Caco-2 (cell line): ENCODE data around the gene CLTB. TPM values are rescaled to one million over a fixed set of nuclear protein-coding genes. Genes with fewer than 3 reads are reported as not detected.
A peak's percentile ranks its signal among the peaks of the same experiment; 100 is the strongest.

Experiments used
- BruUV-seq: library from RNA; stranded (reverse); fragments of 400-500 nt; replicated peaks from 2 replicates; lab custom pipeline; 2021; lab: Mats Ljungman, UMichigan
- CTCF ChIA-PET: fragments of 300-600 bp; sonication (Branson Sonifier 250); formaldehyde crosslinking; loops from one replicate; lab custom pipeline; 2022; ENCODE audit warnings: antibody characterized with exemption; lab: Charles Lee
- POLR2A ChIA-PET: fragments of 300-600 bp; sonication (Branson Sonifier 250); formaldehyde crosslinking; loops from one replicate; lab custom pipeline; 2022; ENCODE audit warnings: antibody characterized with exemption; lab: Charles Lee
- DNase-seq, 2 experiments: peaks; one replicate each; pipeline versions ENCODE4 v3.0.0 to v3.0.0-alpha.2; 2020 to 2022
- H3K27me3 ChIP-seq: replicated peaks from 2 replicates; pipeline ENCODE4 v1.6.0; 2011; ENCODE audit warnings: low read length; ENCODE audit not compliant: control insufficient read depth, insufficient read depth
- H3K36me3 ChIP-seq: 2 replicates; pipeline ENCODE4 v1.5.1; 2011; ENCODE audit warnings: low read length; ENCODE audit not compliant: control insufficient read depth, insufficient read depth
- H3K4me1 ChIP-seq: fragments of 250-450 bp; sonication (Bioruptor Pico); 2 replicates; pipeline ENCODE4 v1.5.1; 2020; ENCODE audit warnings: mild to moderate bottlenecking
- H3K4me3 ChIP-seq: 2 replicates; pipeline ENCODE4 v1.5.1; 2011; ENCODE audit warnings: low read depth, mild to moderate bottlenecking, control low read depth, low read length
- H3K9me3 ChIP-seq: fragments of 250-450 bp; sonication (Bioruptor Pico); 2 replicates; pipeline ENCODE4 v1.5.1; 2020; ENCODE audit warnings: mild to moderate bottlenecking, moderate library complexity
- H3K27ac Mint-ChIP-seq: one replicate; pipeline ENCODE4 v1.8.0; 2022; ENCODE audit warnings: mixed read lengths; ENCODE audit not compliant: unreplicated experiment
- H3K27me3 Mint-ChIP-seq: one replicate; pipeline ENCODE4 v1.8.0; 2022; ENCODE audit warnings: mixed read lengths; ENCODE audit not compliant: insufficient read depth, unreplicated experiment
- H3K36me3 Mint-ChIP-seq: one replicate; pipeline ENCODE4 v1.8.0; 2022; ENCODE audit warnings: mild to moderate bottlenecking, mixed read lengths; ENCODE audit not compliant: insufficient read depth, unreplicated experiment
- H3K4me1 Mint-ChIP-seq: one replicate; pipeline ENCODE4 v1.8.0; 2022; ENCODE audit warnings: low read depth, mixed read lengths; ENCODE audit not compliant: unreplicated experiment
- H3K4me3 Mint-ChIP-seq: one replicate; pipeline ENCODE4 v1.8.0; 2022; ENCODE audit warnings: mild to moderate bottlenecking, moderate library complexity, mixed read lengths; ENCODE audit not compliant: unreplicated experiment
- H3K9me3 Mint-ChIP-seq: one replicate; pipeline ENCODE4 v1.8.0; 2022; ENCODE audit warnings: mixed read lengths; ENCODE audit not compliant: unreplicated experiment
- CTCF ChIP-seq, 2 experiments: fragments of 200-600 bp in 1 of 2; IDR thresholded peaks; 1 replicate in 1 of 2; 2 replicates in 1 of 2; pipeline versions ENCODE4 v1.5.1 to v1.8.0; 2011 to 2022; ENCODE audit warnings: antibody characterized with exemption in 1 of 2, control low read depth in 1 of 2, inconsistent platforms in 1 of 2, low read depth in 1 of 2, low read length in 1 of 2, mild to moderate bottlenecking in 1 of 2, moderate library complexity in 1 of 2; ENCODE audit not compliant: insufficient read depth in 1 of 2, severe bottlenecking in 1 of 2, unreplicated experiment in 1 of 2
- intact Hi-C: fragments of 100-400 bp; cut with micrococcal nuclease; formaldehyde crosslinking; loops from one replicate; pipeline ENCODE4 v1.10.0; 2022; ENCODE audit not compliant: unreplicated experiment
- total RNA-seq: library from RNA; stranded (reverse); gene quantifications from 2 replicates; pipeline ENCODE4 v1.2.3, GENCODE V29; 2022

The CLTB gene
- total RNA-seq, 1 experiment from 2014 or later, result 78.9 TPM

DNA sequence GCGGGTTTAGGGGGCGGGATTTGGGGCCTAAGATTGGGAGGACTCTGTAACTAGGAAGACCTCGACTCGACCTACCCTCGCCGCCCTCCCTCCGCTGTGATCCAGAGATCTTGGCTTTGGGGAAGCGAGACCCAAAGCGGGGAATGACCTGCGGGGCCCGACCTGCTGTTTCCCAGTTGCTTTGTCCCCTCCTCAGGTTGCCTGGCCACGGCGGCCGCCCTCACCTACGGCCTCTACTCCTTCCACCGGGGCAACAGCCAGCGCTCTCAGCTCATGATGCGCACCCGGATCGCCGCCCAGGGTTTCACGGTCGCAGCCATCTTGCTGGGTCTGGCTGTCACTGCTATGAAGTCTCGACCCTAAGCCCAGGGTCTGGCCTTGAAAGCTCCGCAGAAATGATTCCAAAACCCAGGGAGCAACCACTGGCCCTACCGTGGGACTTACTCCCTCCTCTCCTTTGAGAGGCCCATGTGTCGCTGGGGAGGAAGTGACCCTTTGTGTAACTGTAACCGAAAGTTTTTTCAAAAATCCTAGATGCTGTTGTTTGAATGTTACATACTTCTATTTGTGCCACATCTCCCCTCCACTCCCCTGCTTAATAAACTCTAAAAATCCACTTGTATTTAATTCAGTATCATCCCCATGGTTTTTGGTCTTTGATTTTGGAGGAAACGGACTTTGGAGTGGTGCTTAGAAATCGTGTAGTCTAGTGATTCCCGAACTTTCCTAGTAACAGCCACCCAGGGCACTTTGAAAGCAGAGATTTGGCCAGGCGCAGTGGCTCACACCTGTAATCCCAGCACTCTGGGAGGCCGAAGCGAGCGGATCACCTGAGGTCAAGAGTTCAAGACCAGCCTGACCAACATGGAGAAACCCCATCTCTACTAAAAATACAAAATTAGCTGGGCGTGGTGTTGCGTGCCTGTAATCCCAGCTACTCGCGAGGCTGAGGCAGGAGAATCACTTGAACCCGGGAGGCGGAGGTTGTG, 26.9 kb downstream of the CLTB start:
- H3K4me3 ChIP-seq, result peak overlapping the region; percentile 88
- POLR2A ChIA-PET, result interaction anchor here (0.6 to 1.8 kb wide), 3 partner anchors 15 to 148 kb away, joined by 3 to 6 read pairs (median 3); partner anchors contain the start of gene KIAA1191
- CTCF ChIA-PET, result interaction anchor here (0.6 kb wide), 1 partner anchor 58 kb away, joined by 3 read pairs; the partner anchor contains the start of gene FAF2
- H3K27me3 ChIP-seq, result no peaks in the 10 kb centered on the region
- TF ChIP-seq CTCF (IDR thresholded peaks at IDR 0.05; ENCODE audit: insufficient read depth in 1 of 2, low read depth in 1 of 2, low read length in 1 of 2, severe bottlenecking in 1 of 2, unreplicated experiment in 1 of 2), result no peak
- no peaks in the 10 kb centered on the region for H3K9me3 ChIP-seq
- DNase-seq, result no peak
- Mint-ChIP-seq H3K36me3 (peaks cover 66% of the 10 kb centered on the region), H3K4me1 (no peaks in the 10 kb centered on the region), H3K4me3 (peak overlapping the region; percentile 87), H3K27ac (peak overlapping the region; percentile 98), H3K27me3 (no peaks in the 10 kb centered on the region), H3K9me3 (no peaks in the 10 kb centered on the region)
- BruUV-seq, result TSS peak; percentile 98
- H3K4me1 ChIP-seq, result peaks cover 4% of the 10 kb centered on the region; the same call in 1 of the 2 replicates
- no peaks in the 10 kb centered on the region for H3K36me3 ChIP-seq
- intact Hi-C loops, result loop anchor here (1.0 to 2.0 kb wide), 3 partner anchors 28 to 149 kb away; partner anchors contain the start of genes FAF2 and KIAA1191

GRCh38 chr5:176388444-176389134, 27.8 kb downstream of the CLTB start, which contains the start of the genes HIGD2A and NOP16:
Gene HIGD2A, plus strand, starts transcription at chr5:176388751. Its CDS starts 69 bp downstream, at chr5:176388820.
Gene NOP16, minus strand, starts transcription at chr5:176388598. Its CDS starts 59 bp downstream, at chr5:176388539.
- intact Hi-C loops, result loop anchor here (1.0 to 2.0 kb wide), 3 partner anchors 27 to 150 kb away; partner anchors contain the start of genes FAF2 and KIAA1191
- Mint-ChIP-seq H3K27ac (peak within 1 kb of the TSS; percentile 98), H3K9me3 (no peaks in the 10 kb centered on the region), H3K4me3 (peak within 1 kb of the TSS; percentile 87), H3K27me3 (no peaks in the 10 kb centered on the region), H3K4me1 (no peaks in the 10 kb centered on the region), H3K36me3 (peaks cover 75% of the 10 kb centered on the region)
- Histone ChIP-seq H3K27me3 (no peaks in the 10 kb centered on the region), H3K36me3 (no peaks in the 10 kb centered on the region), H3K9me3 (no peaks in the 10 kb centered on the region), H3K4me3 (peak within 1 kb of the TSS; percentile 88), H3K4me1 (peaks cover 4% of the 10 kb centered on the region; the same call in 1 of the 2 replicates)
- TF ChIP-seq CTCF (IDR thresholded peaks at IDR 0.05; ENCODE audit: insufficient read depth in 1 of 2, low read depth in 1 of 2, low read length in 1 of 2, severe bottlenecking in 1 of 2, unreplicated experiment in 1 of 2), result no peak
- DNase-seq, result peak; percentile 98 to 99
- BruUV-seq, result no TSS peak
- POLR2A ChIA-PET, result interaction anchor here (0.6 to 1.8 kb wide), 5 partner anchors 8 to 159 kb away, joined by 3 to 14 read pairs (median 3); partner anchors contain the start of genes KIAA1191 and RNF44
- CTCF ChIA-PET, result interaction anchor here (0.6 to 1.2 kb wide), 2 partner anchors 59 to 659 kb away, joined by 3 to 5 read pairs; partner anchors contain the start of gene FAF2
